Mesothelial cell of epicardium (in vitro differentiated cells): ENCODE measurements around the gene NBR1. TPM values are rescaled to one million over a fixed set of nuclear protein-coding genes. Genes with fewer than 3 reads are reported as not detected.
"Not testable (repeated sequence)": the region's sequence is repeated elsewhere in the genome, so short reads cannot be mapped to it uniquely, and the experiment has no call there.

Source experiments
- DNase-seq, 2 experiments: peaks; one replicate each; pipeline ENCODE4 v3.0.0; 2021; ENCODE audit warnings: low spot score in 2 of 2; ENCODE audit not compliant: unreplicated experiment in 2 of 2
- H3K27ac Mint-ChIP-seq: 2 replicates; pipeline ENCODE4 v1.8.0; 2021; ENCODE audit warnings: mixed read lengths
- H3K27me3 Mint-ChIP-seq: 2 replicates; pipeline ENCODE4 v1.8.0; 2021; ENCODE audit warnings: low read depth, mixed read lengths
- H3K36me3 Mint-ChIP-seq: 2 replicates; pipeline ENCODE4 v1.8.0; 2021; ENCODE audit warnings: mixed read lengths
- H3K4me1 Mint-ChIP-seq: 2 replicates; pipeline ENCODE4 v1.8.0; 2021; ENCODE audit warnings: mixed read lengths
- H3K4me3 Mint-ChIP-seq: 2 replicates; pipeline ENCODE4 v1.8.0; 2021; ENCODE audit warnings: mild to moderate bottlenecking, moderate library complexity, mixed read lengths
- H3K9me3 Mint-ChIP-seq: 2 replicates; pipeline ENCODE4 v1.8.0; 2021; ENCODE audit warnings: mixed read lengths
- total RNA-seq: library from RNA; stranded (reverse); gene quantifications from 3 replicates; pipeline ENCODE4 v1.2.1, GENCODE V29; 2021
- TF ChIP-seq, protein P1 (sequence below): fragments of 200-600 bp; sonication (generic); IDR thresholded peaks from one replicate; pipeline ENCODE4 v1.5.0; 2021; ENCODE audit warnings: antibody characterized with exemption; ENCODE audit not compliant: unreplicated experiment

NBR1 gene
- total RNA-seq, 1 donor from 2014 or later, result 63.3 TPM

DNA sequence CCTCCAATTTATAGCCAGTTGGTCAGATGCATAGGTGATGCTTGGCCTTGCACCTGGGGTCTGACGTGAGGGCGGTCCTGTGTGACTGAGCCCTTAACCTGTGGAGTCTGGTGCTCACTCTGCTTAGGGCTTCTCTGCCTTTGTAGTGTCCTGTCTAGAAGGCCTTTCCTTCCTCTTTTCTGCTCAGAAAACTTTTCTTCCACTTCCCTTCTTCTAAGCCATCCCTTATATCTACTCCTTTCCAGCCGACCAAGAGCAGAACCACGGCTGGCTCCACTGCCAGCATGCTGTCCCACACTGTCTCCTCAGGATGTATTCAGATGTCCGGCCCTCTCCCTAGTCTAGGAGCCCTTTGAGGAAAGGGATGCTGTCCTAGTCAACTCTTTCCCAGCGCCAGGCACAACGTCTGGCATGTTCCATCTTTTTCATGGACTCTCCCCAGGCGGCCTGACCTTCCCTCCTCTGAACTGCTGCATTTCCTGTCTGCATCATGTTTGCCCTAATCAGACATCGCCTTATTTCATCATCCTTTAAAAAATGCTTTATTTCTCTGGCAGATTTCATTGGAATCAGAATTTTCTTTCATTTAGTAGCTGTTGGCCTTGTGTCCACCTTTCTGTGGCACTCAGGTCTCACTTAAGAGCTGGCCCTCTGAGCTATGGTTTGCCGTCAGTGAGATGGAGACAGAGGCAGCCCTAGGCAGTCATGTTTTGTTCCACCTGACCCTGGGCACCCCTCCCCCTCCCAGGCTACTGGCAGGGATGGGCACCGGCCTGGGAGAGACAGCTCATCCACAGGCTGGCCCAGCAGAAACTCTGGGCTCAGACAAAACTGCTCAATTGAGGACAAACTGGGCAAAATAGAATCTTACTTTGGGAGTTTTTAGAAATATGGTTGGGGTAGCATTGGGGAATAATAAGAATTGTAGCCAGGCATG lies 30.4 kb upstream of the NBR1 start:
- H3K27ac Mint-ChIP-seq, result no peak overlapping the region
- TF ChIP-seq, protein P1, sequence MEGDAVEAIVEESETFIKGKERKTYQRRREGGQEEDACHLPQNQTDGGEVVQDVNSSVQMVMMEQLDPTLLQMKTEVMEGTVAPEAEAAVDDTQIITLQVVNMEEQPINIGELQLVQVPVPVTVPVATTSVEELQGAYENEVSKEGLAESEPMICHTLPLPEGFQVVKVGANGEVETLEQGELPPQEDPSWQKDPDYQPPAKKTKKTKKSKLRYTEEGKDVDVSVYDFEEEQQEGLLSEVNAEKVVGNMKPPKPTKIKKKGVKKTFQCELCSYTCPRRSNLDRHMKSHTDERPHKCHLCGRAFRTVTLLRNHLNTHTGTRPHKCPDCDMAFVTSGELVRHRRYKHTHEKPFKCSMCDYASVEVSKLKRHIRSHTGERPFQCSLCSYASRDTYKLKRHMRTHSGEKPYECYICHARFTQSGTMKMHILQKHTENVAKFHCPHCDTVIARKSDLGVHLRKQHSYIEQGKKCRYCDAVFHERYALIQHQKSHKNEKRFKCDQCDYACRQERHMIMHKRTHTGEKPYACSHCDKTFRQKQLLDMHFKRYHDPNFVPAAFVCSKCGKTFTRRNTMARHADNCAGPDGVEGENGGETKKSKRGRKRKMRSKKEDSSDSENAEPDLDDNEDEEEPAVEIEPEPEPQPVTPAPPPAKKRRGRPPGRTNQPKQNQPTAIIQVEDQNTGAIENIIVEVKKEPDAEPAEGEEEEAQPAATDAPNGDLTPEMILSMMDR, result no peak
- H3K27me3 Mint-ChIP-seq, result no peaks in the 10 kb centered on the region
- H3K36me3 Mint-ChIP-seq, result peaks cover 14% of the 10 kb centered on the region
- no peaks in the 10 kb centered on the region for H3K9me3 Mint-ChIP-seq
- peaks cover 2% of the 10 kb centered on the region for H3K4me1 Mint-ChIP-seq
- DNase-seq, result no peak
- H3K4me3 Mint-ChIP-seq, result no peak overlapping the region

DNA sequence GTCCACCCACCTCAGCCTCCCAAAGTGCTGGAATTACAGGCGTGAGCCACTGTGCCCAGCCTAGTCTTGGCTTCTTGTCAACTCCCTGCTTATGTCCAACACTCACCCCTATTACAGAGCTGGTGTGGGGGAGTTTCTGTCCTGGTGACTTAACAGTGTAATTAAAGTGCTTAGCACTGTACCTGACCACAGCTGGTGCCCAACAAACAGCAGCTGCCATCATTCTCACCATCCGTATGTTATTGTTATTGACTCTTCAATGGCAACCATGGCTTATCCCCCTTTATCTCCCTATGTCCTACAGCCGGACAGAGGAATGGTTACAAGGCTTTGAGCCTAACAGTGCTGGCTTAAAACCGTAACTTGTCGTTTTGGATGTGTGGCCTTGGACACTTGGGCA lies 28.9 kb upstream of the NBR1 start:
- Mint-ChIP-seq H3K4me1 (peaks cover 2% of the 10 kb centered on the region), H3K36me3 (peaks cover 14% of the 10 kb centered on the region), H3K9me3 (no peaks in the 10 kb centered on the region), H3K27ac (no peak overlapping the region), H3K27me3 (no peaks in the 10 kb centered on the region), H3K4me3 (no peak overlapping the region)
- no peak for DNase-seq
- TF ChIP-seq, protein P1, result no peak

DNA sequence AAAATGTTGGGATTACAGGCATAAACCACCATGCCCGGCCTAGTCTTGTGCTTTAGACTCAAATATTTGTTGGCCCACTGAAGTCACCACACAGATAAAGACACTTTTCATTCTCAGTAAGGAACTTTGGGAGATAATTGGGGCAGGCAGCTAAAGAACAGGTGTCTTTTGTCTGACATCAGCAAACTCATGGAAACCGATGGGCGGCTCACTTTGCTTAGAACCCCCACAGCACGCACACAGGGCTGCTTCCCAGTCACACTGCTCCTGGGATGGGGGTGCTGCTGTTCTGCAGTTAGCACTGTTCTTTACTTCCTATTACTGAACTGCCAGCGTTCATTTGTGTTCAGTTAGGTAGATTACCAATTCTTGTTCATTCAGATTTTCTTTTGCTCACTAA lies 27.8 kb upstream of the NBR1 start:
- no peaks in the 10 kb centered on the region for H3K9me3 Mint-ChIP-seq
- peaks cover 2% of the 10 kb centered on the region for H3K4me1 Mint-ChIP-seq
- DNase-seq, result no peak
- H3K27me3 Mint-ChIP-seq, result no peaks in the 10 kb centered on the region
- TF ChIP-seq, protein P1, result no peak
- no peak overlapping the region for H3K4me3 Mint-ChIP-seq
- H3K27ac Mint-ChIP-seq, result no peak overlapping the region
- H3K36me3 Mint-ChIP-seq, result peaks cover 15% of the 10 kb centered on the region

DNA sequence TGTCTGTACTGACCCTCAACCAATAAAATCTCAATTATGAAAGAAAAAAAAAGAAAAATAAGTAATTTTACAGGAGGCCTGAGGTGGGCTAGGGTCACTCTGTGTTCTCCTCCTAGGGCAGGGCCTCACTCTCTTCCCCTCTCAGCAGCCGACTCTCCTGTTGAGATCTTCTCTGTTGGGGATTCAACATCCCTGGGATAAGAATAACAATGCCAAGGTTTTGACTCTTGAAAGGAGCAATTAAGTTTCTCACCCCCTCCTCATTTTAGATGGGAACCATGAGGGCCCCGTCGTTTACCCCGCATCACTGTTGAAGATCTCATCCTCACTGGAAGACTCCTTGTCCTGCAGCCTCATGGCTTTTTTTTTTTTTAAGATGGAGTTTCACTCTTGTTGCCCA lies 24.4 kb upstream of the NBR1 start:
- Mint-ChIP-seq H3K4me1 (peaks cover 2% of the 10 kb centered on the region), H3K27ac (no peak overlapping the region), H3K9me3 (no peaks in the 10 kb centered on the region), H3K36me3 (peaks cover 9% of the 10 kb centered on the region), H3K4me3 (no peak overlapping the region), H3K27me3 (no peaks in the 10 kb centered on the region)
- DNase-seq, result no peak
- TF ChIP-seq, protein P1, result no peak

DNA sequence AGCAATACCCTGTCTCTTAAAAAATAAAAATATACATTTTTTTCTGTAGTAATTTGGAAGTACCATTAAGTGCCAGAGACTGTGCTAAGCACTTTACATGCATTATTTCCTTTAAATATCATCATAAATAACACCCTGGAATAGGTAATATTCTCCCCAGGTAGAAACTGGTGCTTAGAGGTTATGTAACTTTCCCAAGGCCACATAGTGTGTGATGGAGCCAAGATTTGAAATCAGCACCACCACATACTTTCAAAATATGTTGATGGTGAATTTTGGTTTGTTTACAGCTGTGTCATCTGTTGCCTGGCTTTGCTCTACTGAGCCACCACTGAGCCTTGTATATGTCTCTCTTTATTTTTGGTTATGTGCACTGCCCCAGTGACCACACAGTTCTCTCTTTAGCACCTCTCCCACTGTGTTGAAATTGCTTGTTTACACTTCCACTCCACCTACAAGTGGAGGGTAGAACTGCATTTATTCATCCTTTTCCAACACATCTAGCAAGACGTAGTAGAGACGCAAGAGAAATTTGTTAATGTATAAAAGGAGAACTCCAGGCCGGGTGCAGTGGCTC lies 19.0 kb upstream of the NBR1 start:
- H3K27ac Mint-ChIP-seq, result no peak overlapping the region
- no peaks in the 10 kb centered on the region for H3K4me1 Mint-ChIP-seq
- TF ChIP-seq, protein P1, result no peak
- no peak for DNase-seq
- no peaks in the 10 kb centered on the region for H3K27me3 Mint-ChIP-seq
- peaks cover 8% of the 10 kb centered on the region for H3K9me3 Mint-ChIP-seq
- peaks cover 15% of the 10 kb centered on the region for H3K36me3 Mint-ChIP-seq
- no peak overlapping the region for H3K4me3 Mint-ChIP-seq

DNA sequence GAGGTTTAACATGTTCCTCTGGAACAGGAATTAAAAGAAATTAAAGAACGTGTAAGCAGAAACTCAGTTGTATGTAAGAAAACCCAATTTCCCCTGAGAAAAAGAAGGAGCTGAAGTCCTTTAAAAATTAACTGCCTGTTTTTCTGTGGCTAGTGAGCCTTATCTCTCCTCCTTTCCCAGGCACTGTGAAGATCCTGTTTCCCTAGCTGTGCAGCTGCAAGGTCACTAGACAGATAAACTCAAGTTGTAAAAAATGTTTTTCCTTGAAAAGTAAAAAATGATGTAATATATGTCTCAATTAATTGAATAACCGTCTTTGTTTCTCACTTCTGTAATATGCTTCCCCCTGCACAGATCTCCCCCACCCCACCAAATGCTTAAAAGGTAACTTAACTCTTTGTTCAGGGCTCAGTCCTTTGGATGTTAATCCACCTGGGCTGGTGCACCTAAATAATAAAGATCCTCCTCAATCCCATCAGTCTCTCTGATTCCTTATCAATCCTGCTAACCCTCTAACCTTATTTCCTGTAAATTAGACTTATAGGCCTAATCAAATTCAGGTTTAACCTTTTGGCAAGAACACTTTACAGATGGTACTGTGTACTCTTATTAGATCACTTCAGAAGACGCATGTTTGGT lies 17.7 kb upstream of the NBR1 start:
- DNase-seq, H3K4me3 Mint-ChIP-seq, H3K9me3 Mint-ChIP-seq, H3K27me3 Mint-ChIP-seq, H3K4me1 Mint-ChIP-seq: not testable (repeated sequence)
- H3K27ac Mint-ChIP-seq, result peak overlapping the region; percentile 16
- H3K36me3 Mint-ChIP-seq, result peaks cover 13% of the 10 kb centered on the region
